Measurements from ENCODE around the gene RFTN1. TPM values are rescaled to one million over a fixed set of nuclear protein-coding genes. Genes with fewer than 3 reads are reported as not detected.

The RFTN1 gene
- total and polyA plus RNA-seq, 2 experiments from 2014 or later = 3.3 to 7.2 TPM

GRCh38 chr3:16466822-16467221, 46.7 kb downstream of the RFTN1 start:
- Histone ChIP-seq H3K4me3 (no peak overlapping the region), H3K27ac (ENCODE audit: low read depth) (no peak overlapping the region)
- DNase-seq (ENCODE audit: low spot score) = no peak

More at GRCh38 chr3:16466822-16467221, 46.7 kb downstream of the RFTN1 start:
- no peaks in the 10 kb centered on the region for H3K79me2 ChIP-seq (replicated peaks; ENCODE audit: insufficient read depth)
- peaks cover 6% of the 10 kb centered on the region for H3K27me3 Mint-ChIP-seq (ENCODE audit: insufficient read depth, low read depth, poor library complexity)
- ATAC-seq = no peak
- H3K4me2 ChIP-seq = no peak overlapping the region
- H3K36me3 ChIP-seq (ENCODE audit: insufficient read depth) = no peaks in the 10 kb centered on the region
- H3K36me3 Mint-ChIP-seq (ENCODE audit: low read depth) = peaks cover 11% of the 10 kb centered on the region; the same call in 2 of the 3 replicates
- H3K4me1 Mint-ChIP-seq = peaks cover 13% of the 10 kb centered on the region
- no peaks in the 10 kb centered on the region for H3K9me2 ChIP-seq (ENCODE audit: insufficient read depth)
- H3K27me3 ChIP-seq (ENCODE audit: insufficient read depth) = no peaks in the 10 kb centered on the region
- H3K27ac Mint-ChIP-seq = no peak overlapping the region
- H4K20me1 ChIP-seq (replicated peaks; ENCODE audit: insufficient read depth) = no peaks in the 10 kb centered on the region
- TF ChIP-seq REST (IDR thresholded peaks at IDR 0.05; ENCODE audit: unreplicated experiment) (no peak), EZH2phosphoT487 (IDR thresholded peaks at IDR 0.05; ENCODE audit: unreplicated experiment) (no peak), NANOG (IDR thresholded peaks at IDR 0.05; ENCODE audit: borderline replicate concordance) (no peak), ZNF331 (CRISPR knock-in tag; IDR thresholded peaks at IDR 0.05; ENCODE audit: low read depth) (no peak), STAT1 (IDR thresholded peaks at IDR 0.05; ENCODE audit: unreplicated experiment) (no peak), ETS1 (IDR thresholded peaks at IDR 0.05) (no peak), CREB1 (CRISPR knock-in tag; IDR thresholded peaks at IDR 0.05; ENCODE audit: low read depth) (no peak), CTCF (conservative IDR thresholded peaks at IDR 0.05; ENCODE audit: low read depth in 2 of 2) (no peak), EZH2 (IDR thresholded peaks at IDR 0.05; ENCODE audit: low read depth, unreplicated experiment) (no peak), ZNF114 (CRISPR knock-in tag; IDR thresholded peaks at IDR 0.05) (no peak), JUNB (IDR thresholded peaks at IDR 0.05; ENCODE audit: unreplicated experiment) (no peak), POLR2AphosphoS5 (IDR thresholded peaks at IDR 0.05; ENCODE audit: low read depth) (no peak), ZNF462 (CRISPR knock-in tag; IDR thresholded peaks at IDR 0.05) (no peak)
- peaks cover 11% of the 10 kb centered on the region for H3K4me1 ChIP-seq (ENCODE audit: insufficient read depth)
- peaks cover 9% of the 10 kb centered on the region for H3K9me3 Mint-ChIP-seq
- H2AFZ ChIP-seq = no peak overlapping the region
- H3F3A ChIP-seq (replicated peaks; ENCODE audit: low read depth) = no peaks in the 10 kb centered on the region
- no peak overlapping the region for H3K4me3 Mint-ChIP-seq

All from GM23338 (cell line).